Esophagus muscularis mucosa (tissue), 4 donors: ENCODE measurements around the gene TTN. TPM values are rescaled to one million over a fixed set of nuclear protein-coding genes. Genes with fewer than 3 reads are reported as not detected.
A peak's percentile ranks its signal among the peaks of the same experiment; 100 is the strongest.

Source experiments
- DNase-seq: peaks from one replicate; pipeline ENCODE4 v3.0.0-alpha.2; 2017; ENCODE audit errors: extremely low spot score
- H3K27ac ChIP-seq, 4 donors: fragments of 200-600 bp; sonication (generic); replicated peaks in 1 of 4; 1 replicate in 3 of 4; 2 replicates in 1 of 4; pipeline ENCODE4 v1.5.1; 2016 to 2019; ENCODE audit warnings: mild to moderate bottlenecking in 1 of 4
- H3K27me3 ChIP-seq, 4 donors: fragments of 200-600 bp; sonication (generic); one replicate each; pipeline versions ENCODE4 v1.5.1 to v1.6.0; 2016 to 2019
- H3K36me3 ChIP-seq, 4 donors: fragments of 200-600 bp; sonication (generic); one replicate each; pipeline ENCODE4 v1.5.1; 2016 to 2019
- H3K4me1 ChIP-seq, 4 donors: fragments of 200-600 bp; sonication (generic); one replicate each; pipeline ENCODE4 v1.5.1; 2016 to 2019
- H3K4me3 ChIP-seq, 4 donors: fragments of 200-600 bp; sonication (generic); 1 replicate in 2 of 4; 2 replicates in 2 of 4; pipeline ENCODE4 v1.5.1; 2016 to 2019; ENCODE audit warnings: mild to moderate bottlenecking in 4 of 4, moderate library complexity in 1 of 4
- H3K9me3 ChIP-seq, 4 donors: fragments of 200-600 bp; sonication (generic); 1 replicate in 3 of 4; 2 replicates in 1 of 4; pipeline ENCODE4 v1.5.1; 2016 to 2019
- CTCF ChIP-seq, 3 experiments: fragments of 200-600 bp in 2 of 3; fragments of 450-650 bp in 1 of 3; sonication (generic) in 2 of 3; IDR thresholded peaks; one replicate each; pipeline ENCODE4 v1.5.1; 2017 to 2019; ENCODE audit warnings: antibody characterized with exemption in 3 of 3, mild to moderate bottlenecking in 2 of 3, moderate library complexity in 1 of 3
- EP300 ChIP-seq: sonication (generic); formaldehyde crosslinking; IDR thresholded peaks from one replicate; pipeline ENCODE4 v1.6.1; 2017; ENCODE audit warnings: antibody characterized with exemption
- POLR2A ChIP-seq: fragments of 450-650 bp; IDR thresholded peaks from one replicate; pipeline ENCODE4 v1.6.1; 2017; ENCODE audit warnings: antibody characterized with exemption, moderate library complexity, mild to moderate bottlenecking, low read depth
- POLR2AphosphoS5 ChIP-seq, 2 donors: sonication (generic); formaldehyde crosslinking; IDR thresholded peaks; one replicate each; pipeline ENCODE4 v1.6.1; 2017; ENCODE audit warnings: antibody characterized with exemption in 2 of 2
- WGBS: methylation state at CpG from one replicate; pipeline ENCODE4 v1.1.5; 2018; 5-methylcytosine and 5-hydroxymethylcytosine counted together
- intact Hi-C: fragments of 100-400 bp; cut with DNase I; formaldehyde crosslinking; loops from one replicate; pipeline ENCODE4 v1.15.1; 2023
- total RNA-seq, 4 donors: library from RNA; depleted of rRNA; stranded (reverse); fragments of >200 nt; gene quantifications; one replicate each; pipeline versions ENCODE4 v1.1.0 to v1.2.1, GENCODE V29; 2016

TTN gene
- total RNA-seq, 4 donors from 2014 or later: 2.8 to 10.0 (median 8.3) TPM

- H3K4me3 ChIP-seq: no peak overlapping the region
Measured at GRCh38 chr2:178805457-178805856, 1.8 kb downstream of the TTN start.

GRCh38 chr2:178804791-178805190 is 2.4 kb downstream of the TTN start:
- WGBS: 56% methylated on average over 3 of the region's 3 CpGs
- no peak overlapping the region for H3K4me3 ChIP-seq
- peaks cover 0 to 61% (median 0%) of the 10 kb centered on the region in 4 donors for H3K36me3 ChIP-seq
- DNase-seq: no peak
- peaks cover 0 to 5% (median 0%) of the 10 kb centered on the region in 4 donors for H3K4me1 ChIP-seq
- no peak for TF ChIP-seq POLR2AphosphoS5 (IDR thresholded peaks at IDR 0.05)
- TF ChIP-seq CTCF (IDR thresholded peaks at IDR 0.05): peak in 1 of 3 experiments; percentile 46
- H3K27ac ChIP-seq: no peak overlapping the region
- no peaks in the 10 kb centered on the region for H3K9me3 ChIP-seq
- intact Hi-C loops: no loop called here
- no peaks in the 10 kb centered on the region for H3K27me3 ChIP-seq

More at GRCh38 chr2:178805457-178805856, 1.8 kb downstream of the TTN start:
- Histone ChIP-seq H3K9me3 (no peaks in the 10 kb centered on the region), H3K27ac (no peak overlapping the region), H3K27me3 (no peaks in the 10 kb centered on the region), H3K36me3 (peaks cover 0 to 55% (median 0%) of the 10 kb centered on the region in 4 donors), H3K4me1 (peaks cover 0 to 5% (median 0%) of the 10 kb centered on the region in 4 donors)
- intact Hi-C loops: no loop called here
- WGBS: 76% methylated on average over 2 of the region's 2 CpGs
- no peak for TF ChIP-seq EP300
- TF ChIP-seq POLR2AphosphoS5 (IDR thresholded peaks at IDR 0.05): no peak
- no peak for TF ChIP-seq CTCF (IDR thresholded peaks at IDR 0.05)
- TF ChIP-seq POLR2A: no peak
- no peak for DNase-seq

GRCh38 chr2:178800510-178800909 is 6.7 kb downstream of the TTN start:
- Histone ChIP-seq H3K4me3 (no peak overlapping the region), H3K9me3 (no peaks in the 10 kb centered on the region), H3K4me1 (no peaks in the 10 kb centered on the region), H3K27me3 (no peaks in the 10 kb centered on the region), H3K27ac (no peak overlapping the region), H3K36me3 (peaks cover 0 to 95% (median 0%) of the 10 kb centered on the region in 4 donors)
- intact Hi-C loops: no loop called here
- 90% methylated on average over 7 of the region's 7 CpGs for WGBS
- TF ChIP-seq CTCF (IDR thresholded peaks at IDR 0.05) (no peak), EP300 (no peak), POLR2A (no peak), POLR2AphosphoS5 (IDR thresholded peaks at IDR 0.05) (no peak)
- no peak for DNase-seq

GRCh38 chr2:178799305-178799704 is 7.9 kb downstream of the TTN start:
- intact Hi-C loops: no loop called here
- H3K36me3 ChIP-seq: peaks cover 0 to 92% (median 0%) of the 10 kb centered on the region in 4 donors
- WGBS: 97% methylated on average over 15 of the region's 19 CpGs

More at GRCh38 chr2:178799305-178799704, 7.9 kb downstream of the TTN start:
- DNase-seq: no peak
- Histone ChIP-seq H3K27ac (no peak overlapping the region), H3K4me3 (no peak overlapping the region), H3K4me1 (no peaks in the 10 kb centered on the region), H3K9me3 (no peaks in the 10 kb centered on the region), H3K27me3 (no peaks in the 10 kb centered on the region)
- TF ChIP-seq CTCF (IDR thresholded peaks at IDR 0.05) (no peak), EP300 (no peak), POLR2AphosphoS5 (IDR thresholded peaks at IDR 0.05) (no peak), POLR2A (no peak)
